Lower leg skin (tissue), 4 donors: ENCODE measurements around the gene COPA. TPM values are rescaled to one million over a fixed set of nuclear protein-coding genes. Genes with fewer than 3 reads are reported as not detected.

Experiments
- DNase-seq, 2 donors: peaks; one replicate each; pipeline ENCODE4 v3.0.0-alpha.2; 2019; ENCODE audit warnings: low spot score in 2 of 2
- H3K4me3 ChIP-seq: fragments of 200-600 bp; sonication (generic); 2 replicates; pipeline ENCODE4 v1.5.1; 2017; ENCODE audit warnings: mild to moderate bottlenecking, low read depth; ENCODE audit not compliant: poor library complexity, severe bottlenecking
- POLR2A ChIP-seq, 2 donors: fragments of 450-650 bp; IDR thresholded peaks; one replicate each; pipeline ENCODE4 v1.6.1; 2016 to 2017; ENCODE audit warnings: antibody characterized with exemption in 2 of 2, mild to moderate bottlenecking in 1 of 2, moderate library complexity in 1 of 2
- WGBS, 2 donors: methylation state at CpG; one replicate each; pipeline ENCODE4 v1.1.5; 2018; 5-methylcytosine and 5-hydroxymethylcytosine counted together
- intact Hi-C: fragments of 100-400 bp; cut with DNase I; formaldehyde crosslinking; loops from one replicate; pipeline ENCODE4 v1.15.0; 2023; ENCODE audit warnings: low total_unique reads
- total RNA-seq, 4 donors: library from RNA; depleted of rRNA; stranded (reverse); fragments of >200 nt; gene quantifications; one replicate each; pipeline ENCODE4 v1.1.0, GENCODE V29; 2016
- TF ChIP-seq, protein P1 (sequence below), 3 donors: fragments of 450-650 bp; IDR thresholded peaks; one replicate each; pipeline ENCODE4 v1.5.1; 2016; ENCODE audit warnings: antibody characterized with exemption in 3 of 3, mild to moderate bottlenecking in 3 of 3, moderate library complexity in 2 of 3

The COPA gene
- total RNA-seq, 4 donors from 2014 or later = 72.3 to 93.6 (median 80.2) TPM

GRCh38 chr1:160245434-160245833 lies 97.6 kb downstream of the COPA start:
- intact Hi-C loops = no loop called here
- H3K4me3 ChIP-seq = no peak overlapping the region
- WGBS, 2 donors = 95% methylated on average over 1 of the region's 1 CpG
- TF ChIP-seq, protein P1, sequence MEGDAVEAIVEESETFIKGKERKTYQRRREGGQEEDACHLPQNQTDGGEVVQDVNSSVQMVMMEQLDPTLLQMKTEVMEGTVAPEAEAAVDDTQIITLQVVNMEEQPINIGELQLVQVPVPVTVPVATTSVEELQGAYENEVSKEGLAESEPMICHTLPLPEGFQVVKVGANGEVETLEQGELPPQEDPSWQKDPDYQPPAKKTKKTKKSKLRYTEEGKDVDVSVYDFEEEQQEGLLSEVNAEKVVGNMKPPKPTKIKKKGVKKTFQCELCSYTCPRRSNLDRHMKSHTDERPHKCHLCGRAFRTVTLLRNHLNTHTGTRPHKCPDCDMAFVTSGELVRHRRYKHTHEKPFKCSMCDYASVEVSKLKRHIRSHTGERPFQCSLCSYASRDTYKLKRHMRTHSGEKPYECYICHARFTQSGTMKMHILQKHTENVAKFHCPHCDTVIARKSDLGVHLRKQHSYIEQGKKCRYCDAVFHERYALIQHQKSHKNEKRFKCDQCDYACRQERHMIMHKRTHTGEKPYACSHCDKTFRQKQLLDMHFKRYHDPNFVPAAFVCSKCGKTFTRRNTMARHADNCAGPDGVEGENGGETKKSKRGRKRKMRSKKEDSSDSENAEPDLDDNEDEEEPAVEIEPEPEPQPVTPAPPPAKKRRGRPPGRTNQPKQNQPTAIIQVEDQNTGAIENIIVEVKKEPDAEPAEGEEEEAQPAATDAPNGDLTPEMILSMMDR (IDR thresholded peaks at IDR 0.05) = no peak
- no peak for TF ChIP-seq POLR2A (IDR thresholded peaks at IDR 0.05)
- no peak for DNase-seq

DNA sequence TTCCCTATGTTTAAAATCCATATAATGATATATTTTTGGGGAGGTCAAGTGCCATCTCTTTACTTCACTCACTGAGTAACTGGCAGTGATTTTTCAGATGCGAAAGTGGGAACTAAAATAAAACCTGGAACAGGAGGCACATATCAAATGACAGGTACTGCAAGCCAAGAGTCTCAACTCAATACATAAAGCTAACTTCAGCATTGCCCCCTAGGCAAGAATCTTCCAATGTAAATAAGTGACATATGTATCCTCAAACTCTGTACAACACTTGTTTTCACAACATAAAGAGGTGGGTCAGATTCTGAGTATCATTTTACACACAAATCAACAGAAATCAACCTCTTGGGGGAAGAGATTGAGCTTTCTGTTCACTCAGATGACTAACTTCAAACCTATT lies 98.8 kb downstream of the COPA start:
- 69 to 78% methylated on average over 1 of the region's 1 CpG for WGBS, 2 donors
- intact Hi-C loops = no loop called here
- TF ChIP-seq, protein P1 (IDR thresholded peaks at IDR 0.05) = no peak
- no peak for TF ChIP-seq POLR2A (IDR thresholded peaks at IDR 0.05)
- no peak for DNase-seq
- no peak overlapping the region for H3K4me3 ChIP-seq

DNA sequence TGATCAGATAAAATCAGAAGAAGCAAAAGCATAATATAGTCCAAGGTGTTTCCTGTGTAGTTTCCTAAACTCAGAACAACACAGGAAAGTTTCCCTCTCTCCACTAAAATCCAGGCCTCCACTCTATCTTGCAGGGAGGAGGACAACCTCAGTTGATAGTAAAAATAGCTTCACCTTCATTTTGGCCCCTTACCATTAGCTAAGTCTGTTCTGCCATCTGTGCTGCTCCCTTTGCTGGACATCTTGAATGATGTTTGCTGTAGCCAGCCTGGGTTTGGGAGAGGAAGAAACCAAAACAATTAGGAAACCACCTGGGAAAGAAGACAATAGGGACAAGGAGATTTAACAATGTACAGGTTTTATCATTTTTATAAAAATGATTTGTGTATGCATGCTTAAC lies 99.3 kb downstream of the COPA start:
- intact Hi-C loops = no loop called here
- H3K4me3 ChIP-seq = no peak overlapping the region
- DNase-seq = no peak
- no peak for TF ChIP-seq POLR2A (IDR thresholded peaks at IDR 0.05)
- TF ChIP-seq, protein P1 (IDR thresholded peaks at IDR 0.05) = no peak

DNA sequence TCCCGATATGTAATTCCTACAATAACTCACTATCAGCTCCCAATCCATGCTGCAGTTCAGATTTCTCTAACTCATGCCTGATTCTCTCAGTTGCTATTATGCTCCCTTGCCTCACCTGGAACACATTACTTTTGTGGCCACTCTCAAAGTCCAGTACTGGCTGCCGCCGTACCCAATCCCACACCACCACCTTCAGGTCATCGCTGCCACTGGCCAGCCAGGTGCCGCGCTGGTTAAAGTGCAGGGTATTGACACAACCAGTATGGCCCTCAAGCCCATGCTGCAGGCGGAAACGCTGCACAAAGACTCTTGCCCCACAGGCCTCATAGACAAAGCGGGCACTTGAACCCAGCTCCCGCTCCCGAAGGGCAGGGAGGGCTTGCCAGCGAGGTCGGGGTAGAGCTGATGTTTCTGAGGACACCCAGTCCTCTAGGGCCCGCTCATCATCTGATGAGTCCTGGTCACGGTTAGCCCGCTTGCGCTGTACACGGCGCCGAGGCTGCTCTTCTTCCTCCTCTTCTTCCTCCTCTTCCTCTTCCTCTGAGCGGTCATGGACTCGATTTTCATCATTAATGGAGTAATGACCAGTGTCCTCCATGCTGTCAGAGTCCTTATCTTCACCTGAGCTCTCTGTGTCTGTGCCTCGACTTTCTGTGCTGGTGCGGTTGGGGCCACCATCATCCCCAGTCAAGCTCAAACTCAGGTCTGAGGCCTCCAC lies 103.3 kb downstream of the COPA start:
- no peak overlapping the region for H3K4me3 ChIP-seq
- TF ChIP-seq, protein P1 (IDR thresholded peaks at IDR 0.05) = no peak
- no peak for TF ChIP-seq POLR2A (IDR thresholded peaks at IDR 0.05)
- 95% methylated on average over 24 of the region's 24 CpGs for WGBS, 2 donors
- intact Hi-C loops = no loop called here
- DNase-seq = no peak

Other genes with a start within 250 kb of the COPA start
- 10 to 100 TPM; 44.5 to 74.5 (median 54.9) TPM for gene IGSF8, start 244.6 kb downstream of the COPA start, total RNA-seq
- gene ATP1A2, start 227.5 kb downstream of the COPA start, total RNA-seq = 1 to 10 TPM; 1.1 to 5.8 (median 5.0) TPM
- under 1 TPM in 1 of 4 donors, not detected in 3; 0.32 TPM for gene ATP1A4, start 191.6 kb downstream of the COPA start, total RNA-seq
- under 1 TPM in 2 of 4 donors, not detected in 2; 0.12 to 0.23 TPM for gene CASQ1, start 152.7 kb downstream of the COPA start, total RNA-seq
- 10 to 100 TPM; 50.7 to 76.6 (median 60.1) TPM for gene PEA15, start 137.9 kb downstream of the COPA start, total RNA-seq
- 100 to 1,000 TPM in 2 of 4 donors, 10 to 100 TPM in 2; 90.2 to 141 (median 97.9) TPM for gene DCAF8, start 80.7 kb downstream of the COPA start, total RNA-seq
- gene PEX19, start 58.1 kb downstream of the COPA start, total RNA-seq = 10 to 100 TPM; 33.4 to 52.9 (median 48.2) TPM
- 10 to 100 TPM; 37.2 to 64.9 (median 48.3) TPM for gene NCSTN, start 133 bp upstream of the COPA start, total RNA-seq
- gene NHLH1, start 23.8 kb upstream of the COPA start, total RNA-seq = under 1 TPM in 1 of 4 donors, not detected in 3; 0.10 TPM
- gene VANGL2, start 57.3 kb upstream of the COPA start, total RNA-seq = 10 to 100 TPM; 18.7 to 27.3 (median 24.4) TPM
- 1 to 10 TPM in 2 of 4 donors, under 1 TPM in 2; 0.23 to 2.7 (median 1.1) TPM for gene SLAMF6, start 180.0 kb upstream of the COPA start, total RNA-seq
- gene CD84, start 236.2 kb upstream of the COPA start, total RNA-seq = 1 to 10 TPM; 1.7 to 3.9 (median 2.0) TPM